Suprapubic skin (tissue), 3 donors: ENCODE data around the gene AMBRA1.

Source experiments
- CTCF ChIP-seq, 2 donors: fragments of 200-600 bp in 1 of 2; fragments of 450-650 bp in 1 of 2; sonication (generic) in 1 of 2; IDR thresholded peaks; one replicate each; pipeline ENCODE4 v1.5.1; 2016 to 2019; ENCODE audit warnings: antibody characterized with exemption in 2 of 2, mild to moderate bottlenecking in 1 of 2, moderate library complexity in 1 of 2
- POLR2A ChIP-seq, 2 donors: fragments of 450-650 bp; IDR thresholded peaks; one replicate each; pipeline ENCODE4 v1.6.1; 2017; ENCODE audit warnings: antibody characterized with exemption in 2 of 2, mild to moderate bottlenecking in 2 of 2, moderate library complexity in 2 of 2

- no peak for TF ChIP-seq POLR2A (IDR thresholded peaks at IDR 0.05)
- TF ChIP-seq CTCF (IDR thresholded peaks at IDR 0.05), result no peak
Observed at GRCh38 chr11:46533396-46534100, 60.3 kb downstream of the AMBRA1 start.
